PFSK-1 (cell line): ENCODE measurements around the gene HTT.

ENCODE experiments used
- POLR2AphosphoS5 ChIP-seq: IDR thresholded peaks from 2 replicates; pipeline ENCODE4 v1.6.1; 2012; ENCODE audit warnings: low read depth, mild to moderate bottlenecking, control low read depth, low read length, moderate library complexity
- SIN3A ChIP-seq: IDR thresholded peaks from 2 replicates; pipeline ENCODE4 v1.6.1; 2012; ENCODE audit warnings: mild to moderate bottlenecking, low read length, moderate library complexity, borderline replicate concordance; ENCODE audit not compliant: insufficient read depth

DNA sequence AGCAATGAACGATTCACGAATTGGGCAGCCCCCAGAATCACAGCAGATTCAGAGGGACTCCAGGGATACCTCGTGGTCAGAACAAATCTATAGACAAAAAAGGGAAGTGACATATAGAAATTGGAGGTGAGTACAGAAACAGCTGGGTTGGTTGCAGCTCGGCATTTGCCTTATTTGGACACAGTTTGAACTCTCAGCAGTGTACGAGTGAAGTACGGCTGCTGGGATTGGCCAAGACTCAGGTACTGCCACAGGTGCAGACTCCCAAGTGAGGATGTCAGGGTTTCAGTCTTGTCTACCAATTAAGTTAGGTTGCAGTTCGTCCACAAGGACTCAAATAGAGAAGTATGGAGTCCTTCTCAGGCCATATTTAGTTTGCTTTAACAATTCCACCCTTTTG is 28.3 kb upstream of the HTT start:
- TF ChIP-seq SIN3A (no peak), POLR2AphosphoS5 (no peak)
